HEK293T (cell line): ENCODE data around the gene CDH4.
"Not testable (repeated sequence)": the region's sequence is repeated elsewhere in the genome, so short reads cannot be mapped to it uniquely, and the experiment has no call there.

Source experiments
- CTCF ChIA-PET: fragments of 350-600 bp; formaldehyde crosslinking; extraction: SDS; loops from one replicate; lab custom pipeline; 2021; ENCODE audit warnings: antibody characterized with exemption, inconsistent platforms; lab: Yijun Ruan, JAX
- POLR2A ChIA-PET: fragments of 350-600 bp; formaldehyde crosslinking; extraction: SDS; loops from one replicate; lab custom pipeline; 2020; ENCODE audit warnings: antibody characterized with exemption, inconsistent platforms; lab: Yijun Ruan, JAX
- DNase-seq: peaks from one replicate; pipeline ENCODE4 v3.0.0; 2012; ENCODE audit warnings: mixed read lengths; ENCODE audit errors: extremely low spot score
- ARNT ChIP-seq: fragments of 450-650 bp; IDR thresholded peaks from 2 replicates; pipeline ENCODE4 v1.6.1; 2017; ENCODE audit warnings: mild to moderate bottlenecking
- BHLHE40 ChIP-seq: fragments of 450-650 bp; IDR thresholded peaks from 2 replicates; pipeline ENCODE4 v1.6.1; 2016; ENCODE audit warnings: mild to moderate bottlenecking, moderate library complexity, borderline replicate concordance
- CTBP1 ChIP-seq: fragments of 450-650 bp; IDR thresholded peaks from 2 replicates; pipeline ENCODE4 v1.6.1; 2016; ENCODE audit warnings: borderline replicate concordance
- ELF4 ChIP-seq: fragments of 450-650 bp; IDR thresholded peaks from 2 replicates; pipeline ENCODE4 v1.6.1; 2017; ENCODE audit warnings: antibody characterized with exemption
- FOXA1 ChIP-seq: fragments of 450-650 bp; IDR thresholded peaks from 2 replicates; pipeline ENCODE4 v1.6.1; 2016; ENCODE audit warnings: mild to moderate bottlenecking
- FOXK2 ChIP-seq: fragments of 450-650 bp; IDR thresholded peaks from 2 replicates; pipeline ENCODE4 v1.6.1; 2016; ENCODE audit warnings: mild to moderate bottlenecking
- FOXM1 ChIP-seq: fragments of 450-650 bp; IDR thresholded peaks from 2 replicates; pipeline ENCODE4 v1.6.1; 2017; ENCODE audit warnings: mild to moderate bottlenecking, borderline replicate concordance
- HDGF ChIP-seq: fragments of 450-650 bp; IDR thresholded peaks from 2 replicates; pipeline ENCODE4 v1.6.1; 2017; ENCODE audit warnings: antibody characterized with exemption, borderline replicate concordance
- L3MBTL2 ChIP-seq: fragments of 450-650 bp; conservative IDR thresholded peaks from 2 replicates; pipeline ENCODE4 v1.6.1; 2016; ENCODE audit warnings: mild to moderate bottlenecking
- LEF1 ChIP-seq: fragments of 450-650 bp; IDR thresholded peaks from 2 replicates; pipeline ENCODE4 v1.6.1; 2017; ENCODE audit warnings: mild to moderate bottlenecking, borderline replicate concordance
- NFRKB ChIP-seq: fragments of 450-650 bp; IDR thresholded peaks from 2 replicates; pipeline ENCODE4 v1.6.1; 2016; ENCODE audit warnings: mild to moderate bottlenecking, moderate library complexity
- SP1 ChIP-seq: fragments of 450-650 bp; IDR thresholded peaks from 2 replicates; pipeline ENCODE4 v1.6.1; 2017
- SUZ12 ChIP-seq: fragments of 450-650 bp; IDR thresholded peaks from 2 replicates; pipeline ENCODE4 v1.6.1; 2016; ENCODE audit warnings: mild to moderate bottlenecking
- TARDBP ChIP-seq: fragments of 450-650 bp; IDR thresholded peaks from 2 replicates; pipeline ENCODE4 v1.6.1; 2016
- ZNF384 ChIP-seq: fragments of 450-650 bp; IDR thresholded peaks from 2 replicates; pipeline ENCODE4 v1.6.1; 2016
- TF ChIP-seq, protein P1 (sequence below): fragments of 450-650 bp; IDR thresholded peaks from 2 replicates; pipeline ENCODE4 v1.6.1; 2016

CDH4 gene

DNA sequence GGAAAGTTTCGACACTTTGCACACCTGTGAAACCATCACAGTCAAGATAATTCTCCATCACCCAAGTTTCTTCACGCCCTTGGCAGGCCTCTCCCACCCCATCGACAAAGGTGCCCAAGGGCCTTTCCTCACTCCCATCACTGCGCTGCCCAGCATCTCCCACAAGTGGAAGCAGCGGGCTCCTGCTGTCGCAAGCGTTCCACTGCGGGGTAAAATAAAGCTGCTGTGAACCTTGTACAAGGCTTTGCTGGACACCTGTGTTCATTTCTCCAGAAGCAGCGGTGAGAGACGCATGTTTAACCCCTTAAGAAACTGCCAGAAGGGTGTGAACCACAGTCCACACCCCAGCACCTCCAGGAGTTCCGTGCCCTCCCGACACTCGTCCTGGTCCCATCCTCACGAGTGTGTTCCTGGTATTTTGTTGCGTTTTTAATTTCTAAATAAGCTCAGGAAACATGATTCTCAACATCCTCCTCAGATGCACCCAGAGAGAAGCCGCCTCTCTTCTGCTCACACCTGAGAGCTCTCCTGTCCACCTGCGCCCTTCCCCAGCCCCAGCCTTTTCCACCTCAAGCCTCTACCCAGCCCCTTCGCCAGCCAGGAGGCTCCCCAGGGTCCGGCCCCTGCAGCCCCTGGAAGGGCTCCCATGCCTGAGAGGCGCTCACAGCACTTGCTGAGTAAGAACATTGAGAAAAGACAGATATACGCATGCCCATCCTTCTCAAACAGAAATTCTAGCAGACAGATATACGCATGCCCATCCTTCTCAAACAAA lies 716.2 kb downstream of the CDH4 start:
- ChIA-PET POLR2A (no interaction called here), CTCF (interaction anchor here (0.7 kb wide), 1 partner anchor 21 kb away, joined by 3 read pairs; no protein-coding TSS in a partner anchor)
- DNase-seq = no peak
- TF ChIP-seq NFRKB = no peak
- TF ChIP-seq ELF4 = no peak
- no peak for TF ChIP-seq FOXM1
- no peak for TF ChIP-seq LEF1
- TF ChIP-seq FOXK2 = no peak
- TF ChIP-seq, protein P1, sequence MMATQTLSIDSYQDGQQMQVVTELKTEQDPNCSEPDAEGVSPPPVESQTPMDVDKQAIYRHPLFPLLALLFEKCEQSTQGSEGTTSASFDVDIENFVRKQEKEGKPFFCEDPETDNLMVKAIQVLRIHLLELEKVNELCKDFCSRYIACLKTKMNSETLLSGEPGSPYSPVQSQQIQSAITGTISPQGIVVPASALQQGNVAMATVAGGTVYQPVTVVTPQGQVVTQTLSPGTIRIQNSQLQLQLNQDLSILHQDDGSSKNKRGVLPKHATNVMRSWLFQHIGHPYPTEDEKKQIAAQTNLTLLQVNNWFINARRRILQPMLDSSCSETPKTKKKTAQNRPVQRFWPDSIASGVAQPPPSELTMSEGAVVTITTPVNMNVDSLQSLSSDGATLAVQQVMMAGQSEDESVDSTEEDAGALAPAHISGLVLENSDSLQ = no peak
- no peak for TF ChIP-seq L3MBTL2
- TF ChIP-seq BHLHE40 = no peak
- no peak for TF ChIP-seq ZNF384
- TF ChIP-seq ARNT = no peak
- TF ChIP-seq SP1 = no peak

- no peak for DNase-seq
- ChIA-PET POLR2A (no interaction called here), CTCF (interaction anchor here (0.7 kb wide), 1 partner anchor 20 kb away, joined by 3 read pairs; no protein-coding TSS in a partner anchor)
- no peak for TF ChIP-seq FOXM1
- TF ChIP-seq L3MBTL2 = no peak
- no peak for TF ChIP-seq FOXK2
- no peak for TF ChIP-seq TARDBP
- TF ChIP-seq SP1 = no peak
- no peak for TF ChIP-seq NFRKB
- no peak for TF ChIP-seq LEF1
- TF ChIP-seq BHLHE40 = no peak
- no peak for TF ChIP-seq ELF4
- no peak for TF ChIP-seq ZNF384
- TF ChIP-seq, protein P1 = no peak
- TF ChIP-seq CTBP1 = no peak
- no peak for TF ChIP-seq SUZ12
Measured at GRCh38 chr20:61968932-61969331, 716.9 kb downstream of the CDH4 start.

GRCh38 chr20:61969806-61970205 lies 717.7 kb downstream of the CDH4 start:
- CTCF ChIA-PET = no interaction called here
- TF ChIP-seq SUZ12 (no peak), LEF1 (no peak), CTBP1 (no peak), SP1 (no peak), ZNF384 (no peak), TARDBP (no peak), HDGF (no peak), ARNT (no peak), BHLHE40 (no peak), FOXM1 (no peak), NFRKB (no peak), ELF4 (no peak), L3MBTL2 (no peak), FOXA1 (no peak), FOXK2 (no peak)
- TF ChIP-seq, protein P1 = no peak
- POLR2A ChIA-PET = no interaction called here
- DNase-seq = no peak

DNA sequence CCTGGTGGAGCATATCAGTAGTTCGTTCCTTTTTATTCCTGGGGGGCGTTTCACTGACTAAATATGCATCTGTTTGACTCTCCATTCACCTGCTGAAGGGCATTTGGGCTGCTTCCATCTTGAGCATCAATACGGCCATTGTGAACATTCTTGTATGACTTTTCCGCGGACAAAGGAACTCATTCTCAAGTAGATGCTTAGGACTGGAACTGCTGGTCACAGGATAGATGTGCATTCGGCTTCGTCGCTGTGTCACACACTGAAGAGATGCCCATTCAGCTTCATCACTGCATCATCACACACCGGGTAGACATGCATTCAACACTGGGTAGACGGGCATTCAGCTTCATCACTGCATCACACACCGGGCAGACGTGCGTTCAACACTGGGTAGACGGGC lies 718.3 kb downstream of the CDH4 start:
- POLR2A ChIA-PET = no interaction called here
- CTCF ChIA-PET = no interaction called here
- TF ChIP-seq LEF1 = no peak
- TF ChIP-seq ZNF384 = no peak
- no peak for TF ChIP-seq ARNT
- no peak for TF ChIP-seq FOXA1
- no peak for TF ChIP-seq TARDBP
- TF ChIP-seq, protein P1 = no peak
- TF ChIP-seq SUZ12 = no peak
- no peak for TF ChIP-seq BHLHE40
- no peak for TF ChIP-seq CTBP1
- no peak for TF ChIP-seq L3MBTL2
- TF ChIP-seq SP1 = no peak
- TF ChIP-seq ELF4 = no peak
- TF ChIP-seq FOXM1 = no peak
- TF ChIP-seq FOXK2 = no peak
- TF ChIP-seq NFRKB = no peak
- DNase-seq = no peak

DNA sequence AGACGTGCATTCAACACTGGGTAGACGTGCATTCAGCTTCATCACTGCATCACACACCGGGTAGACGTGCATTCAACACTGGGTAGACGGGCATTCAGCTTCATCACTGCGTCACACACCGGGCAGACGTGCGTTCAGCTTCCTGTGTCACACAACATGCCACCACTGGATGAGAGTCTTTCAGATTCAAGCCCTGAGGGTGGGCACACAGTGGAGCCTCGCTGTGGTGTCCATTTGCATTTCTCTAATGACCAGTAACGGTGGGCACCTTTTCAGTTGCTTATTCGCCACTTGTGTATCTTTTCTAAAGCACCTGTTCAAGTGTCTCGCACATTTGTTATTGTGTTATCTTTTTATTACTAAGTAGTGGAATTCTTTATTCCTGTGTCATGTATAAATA lies 719.5 kb downstream of the CDH4 start:
- CTCF ChIA-PET, POLR2A ChIA-PET, DNase-seq: not testable (repeated sequence)
